Adrenal gland (tissue), 5 donors: ENCODE measurements around the gene IGFBP4.

Source experiments
- CTCF ChIP-seq, 6 experiments: fragments of 450-650 bp in 4 of 6; fragments of 200-600 bp in 2 of 6; sonication (generic) in 1 of 6; IDR thresholded peaks; 1 replicate in 5 of 6; 2 replicates in 1 of 6; pipeline versions ENCODE4 v1.5.1 to v1.8.0; 2016 to 2021; ENCODE audit warnings: antibody characterized with exemption in 6 of 6, mild to moderate bottlenecking in 2 of 6, moderate library complexity in 1 of 6
- POLR2A ChIP-seq, 2 donors: fragments of 450-650 bp; IDR thresholded peaks; one replicate each; pipeline ENCODE4 v1.6.1; 2017; ENCODE audit warnings: antibody characterized with exemption in 2 of 2, mild to moderate bottlenecking in 2 of 2, moderate library complexity in 1 of 2
- donor health status: DM: no; HTN: no; CAD: no.

GRCh38 chr17:40416671-40417070 lies 26.6 kb upstream of the IGFBP4 start:
- TF ChIP-seq CTCF (IDR thresholded peaks at IDR 0.05) (no peak), POLR2A (IDR thresholded peaks at IDR 0.05) (no peak)
